Lung (tissue), 12 donors: ENCODE results near the gene GALNS. TPM values are rescaled to one million over a fixed set of nuclear protein-coding genes. Genes with fewer than 3 reads are reported as not detected.

Source experiments
- ATAC-seq: fragments of 200-7000 bp; cut with Tn5 transposase; one replicate; pipeline ENCODE4 v1.9.1; 2020; ENCODE audit warnings: moderate number of reproducible peaks; ENCODE audit not compliant: insufficient read depth, low FRiP score
- DNase-seq, 3 donors: peaks; one replicate each; pipeline ENCODE4 v3.0.0-alpha.2; 2013 to 2017
- H3K27ac ChIP-seq, 2 donors: one replicate each; pipeline ENCODE4 v1.5.1; 2013; ENCODE audit warnings: mild to moderate bottlenecking in 2 of 2, moderate library complexity in 2 of 2, control low read depth in 1 of 2, inconsistent platforms in 1 of 2, low read depth in 1 of 2, low read length in 1 of 2
- H3K27me3 ChIP-seq, 3 donors: one replicate each; pipeline ENCODE4 v1.5.1; 2013; ENCODE audit warnings: low read length in 2 of 3; ENCODE audit not compliant: control insufficient read depth in 3 of 3, insufficient read depth in 3 of 3
- H3K36me3 ChIP-seq, 4 donors: one replicate each; pipeline ENCODE4 v1.5.1; 2013; ENCODE audit warnings: low read length in 4 of 4, mild to moderate bottlenecking in 1 of 4, moderate library complexity in 1 of 4; ENCODE audit not compliant: control insufficient read depth in 4 of 4, insufficient read depth in 4 of 4
- H3K4me1 ChIP-seq, 5 donors: one replicate each; pipeline ENCODE4 v1.5.1; 2013; ENCODE audit warnings: low read length in 5 of 5, mild to moderate bottlenecking in 2 of 5, moderate library complexity in 1 of 5; ENCODE audit not compliant: control insufficient read depth in 5 of 5, insufficient read depth in 5 of 5
- H3K4me3 ChIP-seq: one replicate; pipeline ENCODE4 v1.5.1; 2013; ENCODE audit warnings: mild to moderate bottlenecking, control low read depth, moderate library complexity
- H3K9ac ChIP-seq, 2 donors: one replicate each; pipeline ENCODE4 v1.5.1; 2013; ENCODE audit warnings: low read length in 2 of 2, control low read depth in 1 of 2; ENCODE audit not compliant: insufficient read depth in 1 of 2
- H3K9me3 ChIP-seq, 4 donors: one replicate each; pipeline ENCODE4 v1.5.1; 2013; ENCODE audit warnings: low read length in 3 of 4, mild to moderate bottlenecking in 1 of 4, moderate library complexity in 1 of 4; ENCODE audit not compliant: control insufficient read depth in 4 of 4, insufficient read depth in 3 of 4
- WGBS, 2 donors: extraction: QIAGEN DNeasy Blood & Tissue Kit; methylation state at CpG; one replicate each; pipeline ENCODE4 v1.1.7; 2013; 5-methylcytosine and 5-hydroxymethylcytosine counted together
- polyA plus RNA-seq, 2 donors: library from polyadenylated mRNA; stranded (reverse); fragments of 200-250 nt; gene quantifications; one replicate each; pipeline ENCODE4 v1.2.1, GENCODE V29; 2013
- total RNA-seq, 2 donors: library from RNA; depleted of rRNA in 1 of 2; stranded (reverse); fragments of >200 nt in 1 of 2; gene quantifications; one replicate each; pipeline ENCODE4 v1.2.1, GENCODE V29; 2014 to 2021
- TF ChIP-seq, protein P1 (sequence below): IDR thresholded peaks from 2 replicates; pipeline ENCODE4 v1.5.1; 2012; ENCODE audit warnings: mild to moderate bottlenecking; ENCODE audit errors: control extremely low read depth, extremely low read depth
- donor health status: control.
- donor health status: control.
- donor health status: Bipolar disorder and iron deficiency.
- donor health status: healthy.
- donor health status: DM: yes; HTN: yes; CAD: no.

GALNS gene
- total and polyA plus RNA-seq, 4 donors = 21.4 to 61.9 (median 30.3) TPM

DNA sequence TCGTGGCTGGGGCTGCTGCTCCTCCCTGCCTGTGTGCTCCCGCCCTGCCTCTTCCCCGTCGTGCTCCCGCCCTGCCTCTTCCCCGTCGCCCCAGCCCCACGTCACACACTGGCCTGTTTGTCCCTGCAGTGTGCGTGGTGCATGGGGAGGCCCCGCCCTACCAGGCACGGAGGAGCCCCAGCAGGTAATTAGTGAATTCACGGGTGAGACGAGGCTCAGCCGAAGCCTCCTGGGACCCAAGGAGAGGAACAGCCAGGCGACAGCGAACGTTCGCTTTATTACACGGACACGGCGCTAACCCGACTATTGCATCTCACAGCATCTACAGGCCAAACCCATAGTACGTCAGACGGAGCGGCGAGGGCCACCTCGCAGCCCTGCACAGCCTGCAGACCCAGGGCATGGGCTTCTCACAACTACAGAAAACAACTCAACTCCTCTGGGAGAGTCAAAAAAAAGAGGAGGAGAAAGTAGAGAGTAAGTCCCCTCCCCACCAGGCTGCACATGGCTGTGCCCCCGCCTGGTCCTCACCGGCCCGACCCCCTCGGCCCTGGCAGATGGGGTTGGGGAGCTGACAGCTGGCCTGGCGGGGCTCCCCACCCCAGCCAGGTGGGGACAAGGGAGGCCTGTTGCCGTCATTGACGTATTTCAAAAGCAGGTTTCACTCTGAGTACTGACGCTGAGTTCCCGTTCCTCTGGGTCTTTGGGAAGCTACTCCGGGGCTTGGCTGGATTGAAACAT, 14.0 kb upstream of the GALNS start:
- TF ChIP-seq, protein P1, sequence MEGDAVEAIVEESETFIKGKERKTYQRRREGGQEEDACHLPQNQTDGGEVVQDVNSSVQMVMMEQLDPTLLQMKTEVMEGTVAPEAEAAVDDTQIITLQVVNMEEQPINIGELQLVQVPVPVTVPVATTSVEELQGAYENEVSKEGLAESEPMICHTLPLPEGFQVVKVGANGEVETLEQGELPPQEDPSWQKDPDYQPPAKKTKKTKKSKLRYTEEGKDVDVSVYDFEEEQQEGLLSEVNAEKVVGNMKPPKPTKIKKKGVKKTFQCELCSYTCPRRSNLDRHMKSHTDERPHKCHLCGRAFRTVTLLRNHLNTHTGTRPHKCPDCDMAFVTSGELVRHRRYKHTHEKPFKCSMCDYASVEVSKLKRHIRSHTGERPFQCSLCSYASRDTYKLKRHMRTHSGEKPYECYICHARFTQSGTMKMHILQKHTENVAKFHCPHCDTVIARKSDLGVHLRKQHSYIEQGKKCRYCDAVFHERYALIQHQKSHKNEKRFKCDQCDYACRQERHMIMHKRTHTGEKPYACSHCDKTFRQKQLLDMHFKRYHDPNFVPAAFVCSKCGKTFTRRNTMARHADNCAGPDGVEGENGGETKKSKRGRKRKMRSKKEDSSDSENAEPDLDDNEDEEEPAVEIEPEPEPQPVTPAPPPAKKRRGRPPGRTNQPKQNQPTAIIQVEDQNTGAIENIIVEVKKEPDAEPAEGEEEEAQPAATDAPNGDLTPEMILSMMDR = no peak
- 33 to 42% methylated on average over 37 of the region's 37 CpGs for WGBS, 2 donors
- ATAC-seq (no peak), DNase-seq (no peak)
- H3K4me3 ChIP-seq = no peak overlapping the region
- H3K9me3 ChIP-seq = no peaks in the 10 kb centered on the region
- H3K4me1 ChIP-seq = peaks cover 0 to 7% (median 1%) of the 10 kb centered on the region in 5 donors
- H3K27me3 ChIP-seq = peaks cover 0 to 3% (median 3%) of the 10 kb centered on the region in 3 donors
- peaks cover 0 to 1% (median 0%) of the 10 kb centered on the region in 4 donors for H3K36me3 ChIP-seq
- H3K27ac ChIP-seq = no peak overlapping the region
- no peak overlapping the region for H3K9ac ChIP-seq

DNA sequence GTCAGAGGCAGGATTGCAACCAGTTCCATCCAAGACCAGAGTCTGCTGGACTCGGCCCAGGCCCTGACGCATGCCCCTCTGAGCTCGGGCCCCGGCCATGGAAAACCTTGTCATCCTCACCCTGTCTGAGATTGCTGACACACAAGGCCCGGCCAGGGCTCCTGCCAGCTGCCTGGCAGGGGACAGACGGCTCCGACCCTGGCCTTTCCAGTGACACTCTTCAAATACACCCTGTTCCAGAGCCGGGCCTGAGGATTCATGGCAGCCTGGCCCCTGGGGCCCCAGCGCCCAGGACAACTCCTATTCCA, 12.9 kb upstream of the GALNS start:
- H3K36me3 ChIP-seq = peaks cover 0 to 1% (median 0%) of the 10 kb centered on the region in 4 donors
- peaks cover 0 to 7% (median 1%) of the 10 kb centered on the region in 5 donors for H3K4me1 ChIP-seq
- no peak overlapping the region for H3K27ac ChIP-seq
- DNase-seq (peak in 1 of 3 donors; percentile 22), ATAC-seq (no peak)
- no peak overlapping the region for H3K9ac ChIP-seq
- TF ChIP-seq, protein P1 = no peak
- peaks cover 0 to 3% (median 3%) of the 10 kb centered on the region in 3 donors for H3K27me3 ChIP-seq
- H3K9me3 ChIP-seq = no peaks in the 10 kb centered on the region
- 76 to 85% methylated on average over 9 of the region's 9 CpGs for WGBS, 2 donors
- H3K4me3 ChIP-seq = no peak overlapping the region

DNA sequence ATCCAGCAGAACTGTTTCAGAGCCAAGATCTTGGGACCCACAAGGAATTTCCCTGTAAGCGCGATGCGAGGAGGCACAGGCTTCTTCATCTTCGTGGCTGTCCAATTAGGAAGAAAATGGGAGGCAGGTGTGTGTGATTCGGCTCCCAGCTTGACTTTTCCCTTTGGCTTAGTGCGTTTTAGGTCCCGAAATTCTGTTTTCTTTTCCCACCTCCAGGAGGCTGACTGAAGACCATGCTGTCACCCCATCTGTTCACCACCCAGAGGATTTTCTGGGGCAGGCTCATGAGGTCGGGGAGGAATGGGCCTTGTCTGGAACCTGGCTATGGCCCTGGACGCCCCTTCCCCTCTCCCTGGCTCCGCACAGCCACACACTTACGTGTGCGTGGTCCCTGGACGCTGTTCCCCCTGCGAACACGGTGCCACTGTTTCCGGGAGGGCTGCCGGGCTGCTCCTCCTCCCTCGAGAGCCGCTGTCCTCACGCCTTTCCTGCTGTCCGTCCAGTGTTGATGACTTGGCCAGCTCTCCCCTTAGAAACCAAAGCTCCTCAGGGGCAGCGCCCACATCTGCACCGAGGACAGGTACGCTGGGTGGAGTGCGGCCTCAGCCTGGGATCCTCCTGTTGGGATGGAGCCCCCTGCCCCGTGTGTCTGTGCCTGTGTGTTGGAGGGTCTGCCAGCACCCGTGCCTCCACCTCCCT, 12.4 kb upstream of the GALNS start:
- ATAC-seq (no peak), DNase-seq (no peak)
- Histone ChIP-seq H3K27me3 (peaks cover 0 to 3% (median 3%) of the 10 kb centered on the region in 3 donors), H3K9ac (no peak overlapping the region), H3K4me3 (no peak overlapping the region), H3K27ac (no peak overlapping the region), H3K36me3 (peaks cover 0 to under 1% (median 0%) of the 10 kb centered on the region in 4 donors), H3K9me3 (no peaks in the 10 kb centered on the region), H3K4me1 (peaks cover 0 to 7% (median 1%) of the 10 kb centered on the region in 5 donors)
- 77 to 90% methylated on average over 27 of the region's 27 CpGs for WGBS, 2 donors
- TF ChIP-seq, protein P1 = no peak
